Epithelial cell of esophagus (primary cell): ENCODE measurements around the gene EED.
"Not testable (repeated sequence)": the region's sequence is repeated elsewhere in the genome, so short reads cannot be mapped to it uniquely, and the experiment has no call there.

Source experiments
- DNase-seq: peaks from one replicate; pipeline ENCODE4 v3.0.0; 2010; ENCODE audit warnings: low read depth
- H3K4me3 ChIP-seq: 2 replicates; pipeline ENCODE4 v1.5.1; 2011; ENCODE audit warnings: mild to moderate bottlenecking, low read length, control low read depth
- TF ChIP-seq, protein P1 (sequence below): IDR thresholded peaks from 2 replicates; pipeline ENCODE4 v1.5.1; 2011; ENCODE audit warnings: low read depth, mild to moderate bottlenecking, low read length, control low read depth, inconsistent platforms; ENCODE audit not compliant: insufficient read depth; ENCODE audit errors: missing control alignments

Gene EED

GRCh38 chr11:86292912-86293616 lies 48.5 kb downstream of the EED start:
- no peak for DNase-seq
- TF ChIP-seq, protein P1, sequence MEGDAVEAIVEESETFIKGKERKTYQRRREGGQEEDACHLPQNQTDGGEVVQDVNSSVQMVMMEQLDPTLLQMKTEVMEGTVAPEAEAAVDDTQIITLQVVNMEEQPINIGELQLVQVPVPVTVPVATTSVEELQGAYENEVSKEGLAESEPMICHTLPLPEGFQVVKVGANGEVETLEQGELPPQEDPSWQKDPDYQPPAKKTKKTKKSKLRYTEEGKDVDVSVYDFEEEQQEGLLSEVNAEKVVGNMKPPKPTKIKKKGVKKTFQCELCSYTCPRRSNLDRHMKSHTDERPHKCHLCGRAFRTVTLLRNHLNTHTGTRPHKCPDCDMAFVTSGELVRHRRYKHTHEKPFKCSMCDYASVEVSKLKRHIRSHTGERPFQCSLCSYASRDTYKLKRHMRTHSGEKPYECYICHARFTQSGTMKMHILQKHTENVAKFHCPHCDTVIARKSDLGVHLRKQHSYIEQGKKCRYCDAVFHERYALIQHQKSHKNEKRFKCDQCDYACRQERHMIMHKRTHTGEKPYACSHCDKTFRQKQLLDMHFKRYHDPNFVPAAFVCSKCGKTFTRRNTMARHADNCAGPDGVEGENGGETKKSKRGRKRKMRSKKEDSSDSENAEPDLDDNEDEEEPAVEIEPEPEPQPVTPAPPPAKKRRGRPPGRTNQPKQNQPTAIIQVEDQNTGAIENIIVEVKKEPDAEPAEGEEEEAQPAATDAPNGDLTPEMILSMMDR = no peak
- H3K4me3 ChIP-seq = no peak overlapping the region

GRCh38 chr11:86294026-86294425 lies 49.5 kb downstream of the EED start:
- TF ChIP-seq, protein P1 = no peak
- DNase-seq = no peak
- no peak overlapping the region for H3K4me3 ChIP-seq

DNA sequence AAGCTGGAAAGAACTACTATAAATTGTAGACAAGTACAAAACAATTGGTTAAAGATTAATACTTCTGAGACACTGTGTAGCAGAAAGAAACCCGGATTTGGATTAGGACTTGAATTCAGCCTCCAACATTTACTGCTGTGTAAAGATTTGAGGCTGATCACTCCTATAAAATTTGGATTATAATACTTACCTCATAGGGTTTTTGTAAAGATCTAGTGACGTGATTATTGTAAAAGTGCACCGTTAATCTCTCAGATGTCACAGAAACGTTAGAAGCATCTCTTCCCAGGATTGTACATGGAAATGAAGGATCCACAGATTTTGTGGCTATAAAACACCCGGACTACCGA lies 57.2 kb downstream of the EED start:
- TF ChIP-seq, protein P1 = no peak
- peak overlapping the region; percentile 95 for H3K4me3 ChIP-seq
- DNase-seq = no peak

- peak within 1 kb of the TSS; percentile 95 for H3K4me3 ChIP-seq
- TF ChIP-seq, protein P1 = no peak
- DNase-seq = peak; percentile 97
Observed at GRCh38 chr11:86302092-86302793, 57.7 kb downstream of the EED start, which contains the start of gene HIKESHI. Gene HIKESHI, plus strand, starts transcription at chr11:86302240. Its CDS starts 209 bp downstream, at chr11:86302449.

DNA sequence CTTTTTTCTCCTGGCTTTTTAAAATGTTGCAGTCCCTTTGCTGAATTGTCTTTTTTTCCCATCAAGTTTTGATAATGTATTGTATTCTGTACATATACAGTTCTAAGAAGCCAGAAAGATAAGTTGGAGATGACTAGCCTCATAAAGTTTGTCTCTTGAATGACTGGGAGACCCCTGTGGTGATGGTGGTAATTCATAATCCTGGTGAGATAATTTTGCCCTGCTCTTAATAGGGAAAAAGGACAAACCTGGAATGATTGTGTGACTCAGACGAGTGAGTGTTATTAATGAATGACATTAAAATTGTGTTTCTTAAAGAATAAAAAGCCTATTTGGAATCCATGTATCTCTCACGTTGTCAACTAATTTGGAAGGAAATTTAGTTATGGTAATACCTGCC lies 58.7 kb downstream of the EED start:
- peak overlapping the region; percentile 95 for H3K4me3 ChIP-seq
- TF ChIP-seq, protein P1 = no peak

DNA sequence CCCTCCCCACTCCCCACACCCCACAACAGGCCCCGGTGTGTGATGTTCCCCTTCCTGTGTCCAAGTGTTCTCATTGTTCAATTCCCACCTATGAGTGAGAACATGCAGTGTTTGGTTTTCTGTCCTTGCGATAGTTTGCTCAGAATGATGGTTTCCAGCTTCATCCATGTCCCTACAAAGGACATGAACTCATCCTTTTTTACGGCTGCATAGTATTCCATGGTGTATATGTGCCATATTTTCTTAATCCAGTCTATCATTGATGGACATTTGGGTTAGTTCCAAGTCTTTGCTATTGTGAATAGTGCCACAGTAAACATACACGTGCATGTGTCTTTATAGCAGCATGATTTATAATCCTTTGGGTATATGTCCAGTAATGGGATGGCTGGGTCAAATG lies 64.2 kb downstream of the EED start:
- not testable (repeated sequence) for DNase-seq, H3K4me3 ChIP-seq

More for the DNA sequence above, 58.7 kb downstream of the EED start:
- DNase-seq = no peak

DNA sequence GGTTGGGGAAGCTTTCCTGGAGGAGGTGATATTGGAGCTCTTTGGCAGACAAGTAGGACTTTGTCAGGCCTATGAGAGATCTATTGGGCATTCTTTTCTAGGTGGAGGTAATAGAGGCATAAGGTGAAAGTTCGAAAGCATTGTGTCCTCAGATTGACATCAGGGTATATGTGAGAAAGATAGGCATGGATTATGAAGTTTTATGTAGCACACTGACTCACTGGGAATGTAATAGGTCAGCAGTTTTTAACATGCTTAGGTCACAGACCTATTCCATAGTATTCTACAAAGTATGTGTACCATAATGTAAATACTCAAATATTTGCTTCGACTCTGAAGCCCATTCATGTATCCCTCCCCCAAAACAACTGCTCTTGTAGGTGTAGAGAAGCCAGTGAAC lies 69.2 kb downstream of the EED start:
- no peak overlapping the region for H3K4me3 ChIP-seq
- TF ChIP-seq, protein P1 = no peak
- DNase-seq = peak; percentile 17
